HG03442 (cell line): ENCODE results near the gene CDC42EP2.

Experiments
- ATAC-seq: cut with Tn5 transposase; IDR thresholded peaks from one replicate; pipeline ENCODE4 v1.9.1; 2021; ENCODE audit warnings: mild to moderate bottlenecking, moderate library complexity; ENCODE audit not compliant: unreplicated experiment

Gene CDC42EP2

DNA sequence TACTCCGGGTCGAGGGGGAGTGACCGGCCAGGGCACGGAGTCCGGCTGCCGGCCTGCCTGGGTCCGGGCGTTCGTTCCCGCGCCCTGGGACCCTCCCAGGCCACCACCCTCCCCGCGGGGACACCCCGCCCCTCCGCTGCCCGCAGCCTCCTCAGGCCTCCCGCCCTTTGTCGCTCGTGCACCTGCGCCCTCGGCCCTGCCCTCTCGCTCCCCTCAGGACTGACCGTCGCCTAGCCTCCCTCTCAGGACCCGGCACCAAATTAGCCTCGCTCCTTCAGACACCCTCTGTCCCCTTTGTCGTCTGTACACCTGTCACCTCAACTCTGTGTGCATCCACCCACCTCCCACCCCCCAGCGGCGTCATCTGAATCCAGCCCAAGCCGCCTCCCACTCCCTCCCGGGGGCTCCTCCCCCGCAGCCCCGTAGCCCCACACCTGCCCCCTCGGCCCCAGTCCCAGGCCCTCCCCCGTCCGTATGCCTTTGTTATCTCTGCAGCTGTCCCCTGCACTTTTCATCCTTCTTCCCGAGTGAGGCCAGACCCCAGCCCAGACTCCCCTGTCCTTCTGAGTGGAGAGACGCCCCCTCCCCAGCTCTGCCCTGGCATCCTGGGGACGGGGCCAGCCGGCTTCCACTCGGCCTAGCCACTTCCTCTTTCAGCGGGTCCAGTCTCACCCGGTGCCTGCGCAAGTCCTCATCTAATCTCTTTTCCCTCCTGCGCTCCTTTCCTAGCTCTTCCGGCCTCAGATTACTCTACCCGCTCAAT, 40.5 kb downstream of the CDC42EP2 start:
- peak; percentile 16 for ATAC-seq

DNA sequence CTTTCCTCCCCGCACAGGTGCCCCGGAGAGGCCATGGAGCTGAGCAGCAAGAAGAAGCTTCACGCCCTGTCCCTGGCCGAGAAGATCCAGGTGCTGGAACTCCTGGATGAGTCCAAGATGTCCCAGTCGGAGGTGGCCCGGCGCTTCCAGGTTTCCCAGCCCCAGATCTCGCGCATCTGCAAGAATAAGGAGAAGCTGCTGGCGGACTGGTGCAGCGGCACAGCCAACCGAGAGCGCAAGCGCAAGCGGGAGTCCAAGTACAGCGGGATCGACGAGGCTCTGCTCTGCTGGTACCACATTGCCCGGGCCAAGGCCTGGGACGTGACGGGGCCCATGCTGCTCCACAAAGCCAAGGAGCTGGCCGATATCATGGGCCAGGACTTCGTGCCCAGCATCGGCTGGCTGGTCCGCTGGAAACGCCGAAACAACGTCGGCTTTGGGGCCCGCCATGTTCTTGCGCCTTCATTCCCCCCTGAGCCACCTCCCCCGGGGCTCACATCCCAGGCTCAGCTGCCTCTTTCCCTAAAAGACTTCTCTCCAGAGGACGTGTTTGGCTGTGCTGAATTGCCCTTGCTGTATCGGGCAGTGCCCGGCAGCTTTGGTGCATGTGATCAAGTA, 41.2 kb downstream of the CDC42EP2 start:
- no peak for ATAC-seq

DNA sequence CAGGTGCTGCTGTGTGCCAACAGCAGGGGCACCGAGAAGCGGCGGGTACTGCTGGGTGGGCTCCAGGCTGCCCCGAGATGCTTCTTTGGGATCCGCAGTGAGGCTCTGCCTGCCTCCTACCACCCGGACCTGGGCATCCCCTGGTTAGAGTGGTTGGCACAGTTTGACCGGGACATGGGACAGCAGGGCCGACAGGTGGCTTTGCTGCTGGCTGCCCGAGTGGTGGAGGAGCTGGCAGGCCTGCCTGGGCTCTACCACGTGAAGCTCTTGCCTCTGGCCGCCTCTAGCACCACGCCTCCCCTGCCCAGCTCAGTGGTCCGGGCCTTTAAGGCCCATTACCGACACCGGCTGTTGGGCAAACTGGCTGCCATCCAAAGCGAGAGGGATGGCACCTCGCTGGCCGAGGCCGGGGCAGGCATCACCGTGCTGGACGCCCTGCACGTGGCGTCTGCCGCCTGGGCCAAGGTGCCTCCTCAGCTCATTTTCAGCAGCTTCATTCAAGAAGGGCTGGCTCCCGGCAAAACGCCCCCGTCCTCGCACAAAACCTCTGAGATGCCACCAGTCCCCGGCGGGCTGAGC, 41.8 kb downstream of the CDC42EP2 start:
- no peak for ATAC-seq

DNA sequence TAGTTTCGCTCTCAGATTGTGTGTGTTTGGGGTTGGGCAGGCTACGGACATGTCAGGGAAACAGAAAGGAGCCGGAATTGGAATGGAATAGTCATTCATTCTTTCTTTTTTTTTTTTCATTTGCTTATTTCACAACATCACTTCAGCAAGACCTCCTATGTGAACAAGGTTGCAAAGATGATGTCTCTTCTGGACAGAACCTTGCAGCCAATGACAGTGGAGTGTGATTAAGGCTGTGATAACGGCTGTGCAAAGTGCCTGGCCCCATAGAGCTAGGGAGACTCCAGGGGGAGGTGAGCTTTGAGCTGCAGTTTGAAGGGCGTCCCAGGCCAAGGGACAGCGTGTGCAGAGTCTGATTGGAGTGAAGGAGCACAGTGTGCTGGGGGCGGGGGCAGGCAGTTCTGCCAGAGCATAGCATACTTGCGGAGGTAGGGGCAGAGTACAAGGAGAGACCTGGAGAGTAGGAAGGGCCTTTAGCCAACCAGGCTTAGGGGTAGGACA, 43.2 kb downstream of the CDC42EP2 start:
- ATAC-seq = no peak

DNA sequence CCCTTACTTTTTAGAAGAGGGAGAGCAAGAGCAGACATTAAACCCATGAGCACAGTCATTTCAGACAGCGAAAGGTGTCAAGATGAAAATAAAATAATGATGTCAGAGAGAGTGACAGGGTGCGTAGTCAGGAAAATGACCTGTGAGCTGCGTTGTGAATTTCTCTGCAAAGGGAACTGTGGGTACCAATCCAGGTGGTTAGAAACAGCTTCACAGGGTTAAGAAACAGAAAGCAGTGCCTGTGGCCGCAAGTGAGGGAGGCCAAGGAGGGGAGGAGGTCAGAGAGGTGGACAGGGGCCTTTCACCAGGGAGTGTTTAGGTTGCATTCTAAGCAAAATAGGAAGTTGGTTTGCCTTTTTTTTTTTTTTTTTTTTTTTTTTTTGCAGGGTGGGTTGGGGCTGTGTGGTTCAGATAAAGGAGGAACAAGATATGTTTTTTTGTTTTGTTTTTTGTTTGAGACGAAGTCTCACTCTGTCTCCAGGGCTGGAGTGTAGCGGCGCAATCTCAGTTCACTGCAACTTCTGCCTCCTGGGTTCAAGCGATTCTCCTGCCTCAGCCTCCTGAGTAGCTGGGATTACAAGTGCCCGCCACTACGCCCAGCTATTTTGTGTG, 47.8 kb downstream of the CDC42EP2 start:
- ATAC-seq = no peak

DNA sequence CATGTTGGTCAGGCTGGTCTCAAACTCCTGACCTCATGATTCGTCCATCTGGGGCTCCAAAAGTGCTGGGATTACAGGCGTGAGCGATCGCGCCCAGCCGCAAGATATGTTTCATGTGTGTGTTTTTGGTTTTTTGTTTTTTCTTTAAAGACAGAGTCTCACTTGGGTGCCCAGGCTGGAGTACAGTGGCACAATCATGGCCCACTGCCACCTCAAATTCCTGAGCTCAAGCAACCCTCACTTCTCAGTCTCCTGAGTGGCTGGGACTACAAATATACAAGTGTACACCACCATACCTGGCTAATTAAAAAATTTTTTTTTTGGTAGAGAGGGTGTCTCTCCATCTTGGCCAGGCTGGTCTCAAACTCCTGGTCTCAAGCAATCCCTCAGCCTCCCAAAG, 48.3 kb downstream of the CDC42EP2 start:
- ATAC-seq = no peak

DNA sequence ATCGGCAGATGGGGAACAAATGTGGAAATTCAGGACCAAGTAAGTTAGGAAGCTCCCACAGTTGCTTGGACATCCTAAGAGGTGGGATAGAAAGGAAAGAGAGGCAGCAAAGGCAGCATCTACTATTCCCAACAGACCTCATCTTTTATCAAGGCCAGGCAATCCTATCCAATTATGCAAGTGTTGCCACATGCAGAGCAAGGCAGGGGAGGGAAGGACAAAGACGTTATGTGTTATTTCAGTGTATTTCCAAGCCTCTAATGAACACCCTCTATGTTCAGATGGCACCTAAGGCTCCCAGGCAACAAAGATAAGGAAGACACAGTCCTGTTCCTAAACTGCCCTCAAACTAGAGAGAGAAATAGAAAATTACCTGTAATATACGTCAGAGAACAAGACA, 49.1 kb downstream of the CDC42EP2 start:
- no peak for ATAC-seq

DNA sequence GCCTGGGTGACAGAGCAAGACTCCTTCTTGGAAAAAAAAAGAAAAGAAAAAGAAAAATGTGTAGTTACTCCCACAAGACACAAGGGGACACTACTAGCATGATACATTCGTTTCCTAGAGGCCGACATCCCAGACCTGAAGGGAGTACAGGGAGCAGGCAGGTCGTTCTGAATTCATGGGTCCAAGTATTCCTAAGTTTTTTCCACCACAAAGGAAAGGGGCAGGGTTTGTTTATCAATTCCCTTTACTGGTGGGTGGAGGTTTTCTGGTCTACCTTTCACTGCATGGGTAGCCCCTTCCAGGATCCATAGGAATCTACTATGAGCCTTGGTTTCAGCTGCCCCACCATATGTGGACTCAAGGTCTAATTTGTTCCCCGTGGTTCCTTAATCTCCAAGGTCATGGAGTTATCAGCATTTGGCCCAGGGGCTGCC, 51.7 kb downstream of the CDC42EP2 start:
- ATAC-seq = no peak

DNA sequence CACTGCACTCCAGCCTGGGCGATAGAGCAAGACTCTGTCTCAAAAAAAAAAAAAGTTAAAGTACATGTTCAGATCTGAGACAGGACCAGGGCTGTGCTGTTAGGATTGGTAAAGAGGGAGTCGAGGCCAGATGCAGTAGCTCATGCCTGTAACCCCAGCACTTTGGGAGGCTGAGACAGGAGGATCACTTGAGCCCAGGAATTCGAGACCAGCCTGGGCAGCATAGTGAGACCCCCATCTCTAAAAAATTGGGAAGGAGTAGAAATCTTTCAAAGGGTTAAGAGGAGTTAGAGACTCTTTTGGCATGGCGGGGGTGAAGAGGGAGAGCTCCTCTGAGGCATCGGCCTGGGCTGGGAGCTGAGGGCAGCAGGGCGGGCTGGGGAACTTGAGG, 56.0 kb downstream of the CDC42EP2 start:
- no peak for ATAC-seq
